Stimulated activated CD8-positive, alpha-beta memory T cell treated with anti-CD3 and anti-CD28 coated beads, Interleukin-7, amount 100 ng/mL, for 1 hour (primary cell): ENCODE data around the gene AP1S1.
"Not testable (repeated sequence)": the region's sequence is repeated elsewhere in the genome, so short reads cannot be mapped to it uniquely, and the experiment has no call there.

Experiments used
- DNase-seq, 2 donors: peaks; one replicate each; pipeline ENCODE4 v3.0.0-alpha.2; 2020; ENCODE audit warnings: low read depth in 2 of 2

AP1S1 gene

GRCh38 chr7:101200862-101201599, 46.8 kb downstream of the AP1S1 start, which contains the start of gene MOGAT3:
Gene MOGAT3, minus strand, starts transcription at chr7:101201036. Its CDS starts 182 bp downstream, at chr7:101200854.
- no peak for DNase-seq

GRCh38 chr7:101201695-101202602, 47.7 kb downstream of the AP1S1 start:
- DNase-seq = no peak

GRCh38 chr7:101202603-101202918, 48.3 kb downstream of the AP1S1 start:
- no peak for DNase-seq

GRCh38 chr7:101203740-101204738, 49.8 kb downstream of the AP1S1 start:
- not testable (repeated sequence) for DNase-seq

- DNase-seq = no peak
Observed at GRCh38 chr7:101205901-101206664, 51.8 kb downstream of the AP1S1 start.

GRCh38 chr7:101206665-101207042, 52.4 kb downstream of the AP1S1 start:
- DNase-seq = no peak

GRCh38 chr7:101207459-101207858, 53.2 kb downstream of the AP1S1 start:
- no peak for DNase-seq

GRCh38 chr7:101208794-101209193, 54.5 kb downstream of the AP1S1 start:
- no peak for DNase-seq

- no peak for DNase-seq
Observed at GRCh38 chr7:101210143-101210542, 55.9 kb downstream of the AP1S1 start.
